Stimulated activated CD4-positive, alpha-beta T cell treated with anti-CD3 and anti-CD28 coated beads, Interleukin-1b, Interleukin-23, amount 100 ng/mL, for 4 hours (primary cell): ENCODE results near the gene FHOD3.

Experiments
- DNase-seq, 2 donors: peaks; one replicate each; pipeline ENCODE4 v3.0.0-alpha.2; 2020; ENCODE audit warnings: low read depth in 2 of 2

The FHOD3 gene

DNA sequence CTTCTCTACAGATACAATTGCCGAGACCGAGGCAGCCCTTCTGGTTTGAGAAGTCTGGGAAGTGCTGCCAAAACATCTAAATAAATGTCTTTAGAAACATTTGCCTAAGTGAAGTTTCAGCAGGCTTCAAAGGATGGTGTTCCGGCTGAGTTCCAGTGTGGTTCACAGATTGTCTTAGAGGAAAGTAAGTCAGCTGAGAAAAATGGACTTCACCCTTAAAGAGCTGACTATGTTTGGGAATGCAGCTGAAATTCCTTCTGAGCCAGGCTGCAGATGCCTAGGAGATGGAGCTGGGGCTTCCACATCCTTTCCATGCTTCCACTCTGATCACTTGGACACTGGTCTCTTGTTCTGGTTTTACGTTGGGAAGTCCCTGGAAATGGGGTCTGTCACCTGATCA lies 83.6 kb downstream of the FHOD3 start:
- DNase-seq: no peak

DNA sequence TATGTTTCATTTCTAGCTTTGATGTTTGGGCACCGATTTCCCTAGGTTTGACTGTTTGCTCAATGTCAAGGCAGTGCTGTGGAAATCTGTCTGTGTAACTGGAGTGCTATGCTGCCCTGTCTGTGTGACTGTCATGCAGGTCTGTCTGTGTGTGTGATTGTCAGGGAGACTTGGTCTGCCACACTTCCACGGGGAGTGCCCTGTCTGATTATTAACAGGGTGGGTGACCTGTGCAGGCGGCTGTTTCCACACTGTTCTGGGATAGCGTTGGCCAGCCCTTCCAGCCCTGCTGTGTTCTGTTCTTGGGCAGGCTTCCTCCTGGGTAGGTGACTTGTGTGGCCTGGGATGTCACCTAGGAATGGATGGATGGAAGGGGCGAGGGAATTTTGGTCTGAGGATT lies 85.3 kb downstream of the FHOD3 start:
- no peak for DNase-seq

DNA sequence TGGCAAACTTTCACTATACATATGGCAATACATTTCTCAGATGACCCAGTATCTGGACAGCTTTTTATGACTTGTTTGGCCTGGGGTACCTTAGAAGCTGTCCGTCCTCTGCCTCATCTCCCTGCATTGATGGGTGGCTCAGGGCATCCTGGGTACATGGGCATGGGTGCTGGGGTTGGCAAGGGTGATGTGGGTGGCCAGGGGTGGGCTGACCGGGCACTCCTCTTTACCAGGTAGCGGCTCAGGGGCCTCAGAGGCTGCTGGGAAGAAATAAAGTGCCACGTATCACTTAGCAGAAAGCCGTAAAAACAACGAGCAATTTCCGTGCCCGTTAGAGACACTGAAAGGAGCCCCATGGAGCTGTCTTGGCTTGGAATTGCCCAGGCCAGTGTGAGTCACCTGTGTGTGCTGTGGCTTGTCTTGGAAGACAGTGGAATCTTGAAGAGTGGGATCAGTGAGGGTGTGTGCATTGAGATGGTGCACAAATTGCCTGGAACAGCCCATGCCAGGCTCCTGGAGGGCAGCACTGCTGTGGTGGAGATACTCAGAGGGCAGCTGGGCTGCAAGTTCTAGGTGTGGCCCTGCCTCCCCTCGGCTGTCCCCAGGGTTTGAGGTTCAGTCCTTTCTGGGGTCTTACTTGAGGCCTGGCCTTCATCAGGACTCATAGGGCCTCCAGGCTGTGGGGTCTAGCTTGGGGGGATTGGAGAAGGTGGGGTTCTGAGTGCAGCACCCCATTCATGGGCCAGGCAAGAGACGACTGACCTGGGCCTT lies 88.8 kb downstream of the FHOD3 start:
- DNase-seq: no peak

DNA sequence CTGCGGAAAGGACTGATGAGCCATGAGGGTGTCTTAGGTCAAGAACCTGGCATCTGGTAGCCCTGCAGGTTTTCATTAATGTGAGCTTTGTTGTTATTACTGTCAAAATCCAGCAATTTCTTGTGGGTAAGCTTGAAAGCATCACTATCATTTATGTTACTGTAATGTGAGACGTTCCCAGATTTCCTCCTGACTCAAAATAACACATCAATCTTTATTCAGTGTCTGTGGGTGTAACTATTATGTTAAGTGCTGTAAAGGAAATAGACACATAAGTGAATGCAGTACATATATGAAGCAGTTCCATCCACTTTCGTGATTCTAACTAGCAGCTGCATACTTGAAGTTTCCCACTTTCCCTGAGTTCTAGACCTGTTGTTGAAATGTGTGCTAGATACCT lies 89.8 kb downstream of the FHOD3 start:
- DNase-seq: no peak

DNA sequence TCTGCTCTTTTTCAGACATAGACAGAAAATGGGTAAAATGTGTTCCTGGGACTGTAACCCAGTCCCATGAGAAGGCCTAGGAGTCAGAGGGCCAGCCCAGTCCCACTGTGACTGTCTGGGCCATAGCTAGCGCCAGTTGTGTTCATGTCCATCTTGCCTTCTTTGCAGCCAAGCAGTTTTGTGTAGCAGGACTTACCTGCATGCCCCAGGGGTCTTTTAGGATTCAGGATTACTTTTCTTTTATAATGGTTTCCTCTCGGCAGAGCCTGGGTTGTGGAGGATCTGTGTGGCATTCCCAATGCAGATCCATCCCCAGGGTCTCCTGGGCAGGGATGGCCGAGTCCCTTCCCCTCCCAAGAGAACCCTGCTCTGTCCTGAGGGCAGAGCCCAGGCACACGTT lies 90.8 kb downstream of the FHOD3 start:
- no peak for DNase-seq

DNA sequence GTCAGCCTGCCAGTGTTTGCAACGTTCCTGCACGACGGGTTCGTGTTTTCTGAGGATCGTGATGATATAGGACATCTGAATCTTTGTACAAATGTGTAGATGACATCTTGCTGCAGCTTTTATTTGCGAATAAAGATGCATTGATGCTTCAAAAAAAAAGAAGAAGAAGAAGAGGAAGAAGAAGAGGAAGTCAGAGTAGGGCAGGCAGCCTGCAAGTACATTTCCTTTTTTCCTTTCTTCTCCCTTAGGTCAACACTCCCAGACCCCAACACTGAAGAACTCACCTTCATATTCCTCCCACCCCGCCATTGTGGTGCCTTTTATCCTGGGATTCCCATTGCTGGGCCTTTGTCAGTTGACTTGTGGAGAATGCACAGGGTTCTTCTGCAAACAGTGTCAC lies 91.5 kb downstream of the FHOD3 start:
- DNase-seq: no peak

DNA sequence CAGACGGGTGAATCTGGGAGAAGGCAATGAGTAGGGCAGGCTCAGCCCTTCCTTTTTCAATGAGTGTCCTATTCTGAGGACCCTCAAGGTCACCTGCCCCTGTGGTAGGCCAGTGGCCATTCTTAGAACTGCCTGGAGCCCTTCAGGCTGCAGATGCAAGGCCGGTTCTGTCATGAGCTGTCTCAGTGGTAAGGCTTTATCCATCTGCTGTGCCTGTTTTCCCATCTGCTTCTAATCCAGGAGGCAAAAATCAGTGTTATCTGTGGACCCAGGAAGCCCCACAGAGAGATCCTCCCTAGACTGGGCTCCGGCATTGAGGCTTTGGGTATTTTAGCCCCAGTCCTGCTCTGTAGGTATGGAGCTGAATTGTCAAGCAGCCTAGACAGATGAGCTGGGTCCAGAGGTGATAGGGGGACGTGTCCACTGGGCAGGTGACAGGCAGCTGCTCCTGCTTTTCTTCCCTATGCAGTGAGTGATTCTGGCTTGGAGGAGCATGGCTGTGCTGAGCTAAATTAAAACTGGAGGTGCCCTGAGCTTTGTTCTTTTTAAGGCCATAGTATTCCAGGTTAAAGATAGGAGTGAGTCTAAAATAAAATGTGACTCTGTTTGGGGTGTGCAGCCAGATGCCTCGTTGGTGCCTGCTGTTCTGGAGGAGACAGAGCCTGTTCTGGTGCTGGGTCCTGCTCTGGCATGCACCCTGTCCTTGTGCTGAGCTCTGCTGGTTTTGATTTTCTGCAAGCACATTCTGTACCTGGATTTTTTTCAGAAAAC lies 92.5 kb downstream of the FHOD3 start:
- DNase-seq: no peak

DNA sequence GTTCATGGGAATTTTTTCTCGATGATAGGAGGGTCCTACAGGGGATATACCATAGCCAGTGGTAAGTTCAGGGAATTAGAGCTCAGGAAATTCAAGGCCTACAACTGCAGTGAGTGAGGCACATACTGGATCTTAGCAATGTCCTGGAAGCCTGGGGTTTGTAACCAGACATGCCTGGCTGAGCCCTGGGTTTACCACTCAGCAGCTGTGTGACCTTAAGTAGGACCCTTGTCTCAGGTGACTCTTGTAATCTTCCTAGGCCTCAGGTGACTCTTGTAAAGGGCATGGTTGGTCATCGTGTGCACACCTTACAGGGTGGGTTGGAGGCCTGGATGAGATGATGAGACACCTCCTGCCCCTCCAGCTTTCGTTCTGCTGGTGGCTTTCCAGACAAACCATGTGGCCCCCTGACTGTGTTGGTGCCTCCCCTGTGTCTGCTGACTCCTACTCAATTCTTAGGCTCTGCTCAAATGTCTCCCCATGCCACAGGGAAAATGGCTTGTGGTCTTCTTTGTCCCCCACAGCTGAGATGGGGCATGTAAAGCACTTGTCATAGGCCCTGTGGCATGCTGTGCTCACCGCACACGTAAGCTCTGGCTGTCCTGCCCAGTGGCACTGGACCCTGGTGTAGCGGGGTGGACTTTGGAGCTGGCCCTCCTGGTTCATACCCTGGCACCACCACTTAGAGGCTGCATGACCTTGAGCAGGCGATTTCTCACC lies 94.1 kb downstream of the FHOD3 start:
- DNase-seq: no peak

DNA sequence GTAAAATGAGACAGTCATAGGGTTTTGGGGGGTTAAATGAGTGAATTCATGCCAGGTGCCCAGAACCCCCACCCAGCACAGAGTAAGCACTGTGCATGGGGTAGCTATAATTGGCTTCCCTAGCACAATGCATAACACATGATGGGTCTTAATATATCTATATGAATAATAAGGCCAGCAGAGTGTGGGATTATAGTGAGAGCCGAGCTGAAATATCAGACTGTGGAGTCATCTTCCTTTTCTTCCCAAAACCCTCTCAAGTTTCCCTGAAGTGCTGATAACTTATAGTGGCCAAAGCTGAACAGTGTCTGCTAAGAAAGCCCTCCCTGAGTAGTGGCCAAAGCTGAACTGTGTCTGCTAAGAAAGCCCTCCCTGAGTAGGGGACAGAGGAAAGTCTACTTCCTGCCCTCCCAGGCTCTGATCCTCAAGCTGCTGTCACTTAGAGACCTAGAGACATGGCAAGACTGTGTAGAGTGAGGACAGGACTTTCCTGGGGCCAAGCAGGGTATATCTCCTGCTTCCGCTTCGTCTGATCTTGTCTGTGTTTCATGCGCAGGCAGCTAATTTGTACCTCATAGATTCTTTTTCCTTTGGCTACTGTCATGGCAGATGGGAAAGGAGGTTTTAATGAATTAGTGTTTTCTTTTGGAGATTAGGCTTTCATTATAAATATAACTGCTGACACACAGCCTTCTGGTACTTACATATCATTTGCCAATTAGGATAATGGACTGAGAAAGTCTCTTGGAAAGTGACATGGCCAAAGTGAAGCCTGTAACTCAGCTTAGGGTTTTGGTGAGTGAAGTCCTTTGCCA lies 94.9 kb downstream of the FHOD3 start:
- no peak for DNase-seq

DNA sequence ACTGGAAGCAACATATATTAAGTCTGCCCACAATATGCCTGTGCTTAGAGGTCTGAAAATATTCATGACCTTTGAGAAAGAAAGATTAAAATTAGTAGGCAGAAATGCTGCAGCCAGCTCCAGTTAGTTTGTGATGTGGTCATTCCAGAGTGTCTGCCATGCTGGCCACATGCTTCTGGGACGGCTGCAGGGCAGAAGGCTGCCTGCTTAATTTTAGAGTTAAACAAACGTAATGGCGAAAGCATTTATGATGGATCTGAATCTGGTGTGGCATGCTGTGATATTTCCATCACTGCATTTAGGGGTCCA lies 95.4 kb downstream of the FHOD3 start:
- no peak for DNase-seq

DNA sequence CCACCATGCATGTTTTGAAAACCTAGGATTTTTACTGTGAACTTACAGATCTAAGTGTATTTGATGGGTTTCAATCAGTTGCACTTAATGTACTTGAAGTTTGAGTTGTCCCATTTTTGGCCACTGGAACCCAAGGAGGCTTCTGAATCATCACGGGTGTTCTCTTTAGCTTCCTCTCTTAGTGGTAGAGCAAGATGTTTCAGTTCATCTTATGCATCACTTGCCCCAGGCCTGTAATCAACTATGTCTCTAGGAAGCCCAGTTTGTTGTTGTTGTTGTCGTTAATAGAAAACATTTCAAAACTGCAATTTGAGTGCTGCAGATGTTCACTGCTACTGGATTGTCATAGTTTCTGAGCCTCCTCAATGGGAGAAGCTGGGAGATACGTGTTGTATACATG lies 97.0 kb downstream of the FHOD3 start:
- DNase-seq: no peak

DNA sequence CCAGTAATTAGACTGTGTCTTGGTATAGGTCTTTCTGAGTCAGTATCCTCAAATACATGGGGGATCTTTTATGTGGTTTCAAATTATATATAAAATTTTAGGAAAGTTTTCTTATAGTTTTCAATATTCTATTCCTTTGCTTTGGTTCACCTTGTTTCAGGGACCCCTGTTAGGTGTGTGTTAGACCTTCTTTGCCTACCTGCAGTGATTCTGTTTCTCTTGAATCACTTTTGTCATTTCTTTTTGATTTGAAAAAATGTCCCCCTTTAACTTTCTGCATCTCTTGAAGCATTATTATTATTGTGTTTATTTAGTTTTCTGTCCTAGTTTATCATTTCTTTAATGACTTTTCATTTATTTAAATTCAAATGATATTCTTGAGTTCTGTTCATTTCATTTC lies 98.7 kb downstream of the FHOD3 start:
- no peak for DNase-seq

DNA sequence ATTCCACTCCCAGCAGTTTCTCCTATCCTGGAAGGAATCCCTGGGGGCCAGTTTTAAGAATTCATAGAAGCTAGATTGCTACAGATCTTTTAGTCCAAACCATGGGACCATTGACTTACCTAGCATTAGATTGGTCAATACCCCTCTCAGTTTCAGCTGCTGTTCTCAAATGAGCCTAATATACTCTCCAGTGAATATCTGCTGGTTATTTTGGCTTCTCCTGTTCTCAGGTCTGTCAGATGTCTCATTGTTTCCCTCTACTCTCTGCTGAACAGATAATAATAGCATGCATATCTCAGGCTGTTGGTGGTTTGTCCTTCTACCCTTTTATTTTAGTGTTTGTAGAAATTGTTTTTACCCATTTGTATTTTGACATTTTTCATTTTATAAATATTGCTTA lies 99.5 kb downstream of the FHOD3 start:
- DNase-seq: no peak

DNA sequence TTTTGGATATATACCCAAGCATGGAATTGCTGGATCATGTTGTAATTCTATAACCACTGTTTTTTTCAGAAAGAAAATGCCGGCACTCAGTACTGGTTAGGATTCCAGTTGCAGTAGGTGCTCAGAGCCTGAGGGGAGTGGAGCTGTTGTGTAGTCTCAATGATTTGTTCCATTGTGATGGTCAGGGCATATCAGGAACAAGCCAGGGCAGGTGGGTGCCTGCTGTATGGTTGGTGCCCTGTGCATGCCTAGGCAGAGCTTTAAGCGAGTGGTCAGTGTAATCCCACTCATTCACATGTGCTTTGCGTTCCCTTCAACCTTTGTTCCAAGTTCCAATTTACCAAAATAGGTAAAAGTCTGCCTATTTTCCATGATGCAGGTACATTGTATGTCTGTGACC lies 100.9 kb downstream of the FHOD3 start:
- DNase-seq: no peak

DNA sequence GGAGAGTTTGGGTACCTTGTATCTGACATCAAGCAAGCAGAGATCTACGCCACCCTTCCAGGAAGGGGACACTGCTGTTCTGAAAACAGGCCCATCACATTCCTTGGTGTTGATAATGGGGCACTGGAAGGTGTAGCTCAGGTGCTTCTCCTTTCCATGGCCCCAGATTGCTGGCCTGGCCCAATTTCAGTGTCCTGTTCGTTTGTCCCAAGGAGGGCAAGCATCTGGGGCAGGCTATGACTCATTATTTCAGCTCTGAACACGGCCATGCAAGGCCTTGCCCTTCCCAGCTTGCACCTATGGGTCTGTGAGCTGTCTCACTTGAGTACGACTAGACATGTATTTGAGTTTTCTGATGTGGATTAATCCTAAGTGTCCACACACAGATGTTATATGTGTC lies 101.5 kb downstream of the FHOD3 start:
- DNase-seq: no peak

DNA sequence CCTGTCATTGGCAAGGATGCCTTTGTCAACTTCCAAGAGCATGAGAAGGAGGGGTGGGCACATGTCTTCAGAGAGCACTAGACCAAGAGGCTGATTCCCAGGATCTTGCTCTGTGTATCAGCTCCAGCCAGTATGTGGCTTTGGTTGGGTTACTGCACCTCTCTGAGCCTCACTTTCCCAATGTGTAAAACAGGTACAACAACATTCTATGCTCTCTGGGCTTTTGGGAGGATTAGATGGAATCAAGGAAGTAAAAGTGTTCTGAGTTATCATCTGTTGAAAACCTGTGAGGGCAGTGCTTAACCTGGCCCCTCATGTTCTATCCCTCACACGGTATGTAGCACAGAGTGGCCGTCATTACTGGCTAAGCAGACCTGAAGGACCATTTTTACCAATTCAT lies 103.9 kb downstream of the FHOD3 start:
- DNase-seq: no peak

DNA sequence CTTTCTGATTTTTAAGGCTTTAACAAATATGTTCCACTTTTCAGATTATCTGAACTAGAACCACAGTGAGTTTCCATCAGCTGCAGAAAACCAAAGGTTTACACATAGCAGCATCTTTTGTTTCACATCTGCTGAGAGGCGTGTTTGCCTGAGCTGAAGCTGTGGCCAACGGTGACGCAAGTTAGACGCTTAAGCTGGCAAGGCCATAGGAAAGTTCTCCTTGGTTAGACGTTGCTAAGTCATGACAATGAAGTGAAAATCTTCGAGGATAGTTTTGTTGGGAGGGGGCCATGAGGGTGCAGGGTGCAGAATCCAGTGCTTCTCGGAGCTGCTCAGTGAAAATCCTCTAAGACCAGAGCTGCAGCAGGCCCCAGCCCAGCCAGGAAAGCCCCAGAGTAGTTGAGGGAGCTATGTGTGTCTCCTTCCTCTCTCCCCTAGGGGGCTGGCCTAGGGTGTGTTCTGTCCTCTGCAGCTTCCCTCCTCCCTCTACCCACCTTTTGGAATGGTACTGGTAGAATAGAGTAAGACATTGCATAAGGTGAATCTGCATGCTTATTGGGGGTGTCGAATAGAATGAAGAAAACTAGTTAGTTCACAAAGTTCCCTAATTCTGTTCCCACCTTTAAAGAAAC lies 105.4 kb downstream of the FHOD3 start:
- DNase-seq: no peak

DNA sequence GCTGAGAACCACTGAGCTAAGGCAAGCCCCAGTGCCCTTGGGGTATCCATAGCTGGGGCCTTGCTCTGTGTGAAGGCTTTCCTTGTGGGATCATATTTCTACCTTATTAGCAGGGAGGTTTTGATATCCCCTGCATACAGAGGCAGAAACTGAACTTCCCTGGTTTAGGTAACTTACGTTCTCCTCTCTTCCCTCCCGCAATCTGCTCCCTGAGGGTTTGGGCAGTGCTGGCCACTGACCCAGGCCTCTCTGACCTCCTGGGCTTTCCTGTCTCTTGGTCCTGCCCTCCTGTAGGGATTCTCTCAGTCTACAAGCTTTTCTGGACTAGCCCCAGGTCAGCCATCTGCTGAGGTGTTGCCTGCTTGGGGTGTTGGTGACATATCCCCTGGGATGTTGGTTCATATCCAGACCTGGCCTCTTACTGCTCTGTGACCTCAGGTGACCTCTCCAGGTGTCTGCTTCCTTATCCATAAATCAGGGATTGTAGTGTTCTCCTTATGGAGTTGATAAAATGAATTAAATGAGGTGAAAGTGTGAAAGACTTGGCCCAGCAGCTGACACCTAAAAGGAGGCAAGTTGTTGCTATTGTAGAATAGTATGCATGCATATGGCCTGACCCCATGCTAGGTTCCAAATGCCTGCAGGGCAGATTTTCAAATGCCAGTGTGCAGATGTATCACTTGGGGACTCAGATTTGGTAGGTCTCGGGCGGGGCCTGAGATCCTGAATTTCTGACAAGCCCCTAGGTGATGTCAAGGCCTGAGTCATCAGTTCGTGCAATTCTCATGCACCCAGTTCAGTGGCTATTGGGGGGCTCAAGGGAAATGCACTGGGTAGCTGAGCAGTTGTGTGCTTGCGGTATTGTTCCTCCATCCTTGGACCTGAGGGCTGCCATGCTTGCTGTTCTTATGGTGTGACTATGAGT lies 106.6 kb downstream of the FHOD3 start:
- no peak for DNase-seq

DNA sequence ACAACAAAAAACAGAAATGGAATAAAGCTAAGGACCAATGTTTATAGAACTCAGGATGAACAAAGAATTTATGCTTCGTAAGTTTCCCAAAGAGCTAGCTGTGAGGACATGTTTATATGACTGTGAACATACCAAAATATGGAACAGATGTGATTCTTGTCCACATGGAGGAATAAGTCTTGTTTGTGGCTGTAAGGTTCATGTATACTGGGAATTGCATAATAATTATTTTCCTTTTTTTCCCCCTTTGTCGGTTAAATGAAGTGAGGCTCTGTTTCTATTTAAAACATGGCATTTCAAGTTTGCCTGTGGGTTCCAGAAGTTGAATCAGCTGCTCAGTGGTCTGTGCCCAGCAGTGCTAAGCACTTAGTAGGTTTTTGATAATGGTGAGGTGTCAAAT lies 108.1 kb downstream of the FHOD3 start:
- DNase-seq: no peak

DNA sequence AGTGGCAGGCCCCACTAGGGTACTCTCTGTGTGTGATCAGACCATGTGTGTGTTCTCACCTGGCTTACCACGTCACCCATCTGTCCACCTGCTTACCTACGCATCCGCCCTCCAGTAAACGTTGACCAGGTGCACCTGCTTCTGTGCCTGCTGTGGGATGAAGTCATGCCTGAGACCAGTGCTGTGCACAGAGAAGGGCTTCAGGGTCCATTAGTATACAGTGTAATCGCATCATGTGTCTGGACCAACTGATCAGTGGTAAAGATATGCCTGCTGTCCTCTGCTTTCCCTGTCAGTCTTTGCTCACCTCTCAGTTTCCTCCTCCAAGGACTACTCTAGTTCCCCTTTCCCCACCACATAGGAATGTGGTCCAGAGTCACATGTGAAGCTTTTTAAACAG lies 109.3 kb downstream of the FHOD3 start:
- no peak for DNase-seq

DNA sequence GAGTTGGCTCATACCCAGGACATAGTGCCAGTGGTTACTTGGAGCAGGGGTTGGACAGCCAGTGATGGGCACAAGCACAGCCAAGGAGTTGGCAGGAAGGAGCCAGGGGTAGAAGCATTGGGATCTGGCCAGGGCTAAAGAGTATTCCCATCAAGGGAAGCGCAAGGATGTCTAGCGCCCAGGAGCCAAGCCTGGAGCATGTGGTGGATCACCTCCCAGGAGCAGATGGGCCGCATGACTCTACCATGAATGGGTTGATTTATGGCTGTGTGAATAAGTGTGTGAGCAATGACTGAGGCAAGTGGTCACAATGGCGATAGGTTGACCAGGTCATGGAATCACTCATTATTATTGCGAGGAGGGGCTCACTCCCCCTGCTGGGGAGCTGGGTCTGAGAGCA lies 111.1 kb downstream of the FHOD3 start:
- DNase-seq: no peak
